ENCODE measurements around the gene GIPC1.
"Not testable (repeated sequence)": the region's sequence is repeated elsewhere in the genome, so short reads cannot be mapped to it uniquely, and the experiment has no call there.

- TF ChIP-seq USF1 (IDR thresholded peaks at IDR 0.05; ENCODE audit: borderline replicate concordance, low read depth); MXI1 (IDR thresholded peaks at IDR 0.05; ENCODE audit: low read depth, low read length); CTCF (IDR thresholded peaks at IDR 0.05); TAF1 (IDR thresholded peaks at IDR 0.05; ENCODE audit: borderline replicate concordance, low read depth, low read length); POLR2AphosphoS5 (IDR thresholded peaks at IDR 0.05; ENCODE audit: low read depth, low read length); EP300 (IDR thresholded peaks at IDR 0.05; ENCODE audit: borderline replicate concordance in 1 of 2, low read depth in 1 of 2, low read length in 1 of 2); FOXM1 (IDR thresholded peaks at IDR 0.05; ENCODE audit: low read depth); RFX5 (IDR thresholded peaks at IDR 0.05; ENCODE audit: low read length); RAD21 (IDR thresholded peaks at IDR 0.05; ENCODE audit: low read length); TEAD4 (IDR thresholded peaks at IDR 0.05; ENCODE audit: borderline replicate concordance, insufficient read depth); SIN3A (IDR thresholded peaks at IDR 0.05; ENCODE audit: borderline replicate concordance, low read depth, low read length); YY1 (IDR thresholded peaks at IDR 0.05; ENCODE audit: low read depth); GABPA (IDR thresholded peaks at IDR 0.05; ENCODE audit: low read depth): not testable (repeated sequence)
Measured at GRCh38 chr19:14541979-14542378, 46.1 kb upstream of the GIPC1 start.
